Fibroblast of lung (primary cell): ENCODE measurements around the gene PPP4R2.

Source experiments
- EZH2 ChIP-seq: IDR thresholded peaks from 2 replicates; pipeline ENCODE4 v1.5.1; 2012; ENCODE audit warnings: low read length, control low read depth, mild to moderate bottlenecking; ENCODE audit errors: missing control alignments
- TF ChIP-seq, protein P1 (sequence below), 2 donors: IDR thresholded peaks in 1 of 2; conservative IDR thresholded peaks in 1 of 2; 1 replicate in 1 of 2; 2 replicates in 1 of 2; pipeline ENCODE4 v1.5.1; 2011 to 2012; ENCODE audit warnings: low read length in 2 of 2, control low read depth in 1 of 2, inconsistent platforms in 1 of 2, low read depth in 1 of 2, mild to moderate bottlenecking in 1 of 2

DNA sequence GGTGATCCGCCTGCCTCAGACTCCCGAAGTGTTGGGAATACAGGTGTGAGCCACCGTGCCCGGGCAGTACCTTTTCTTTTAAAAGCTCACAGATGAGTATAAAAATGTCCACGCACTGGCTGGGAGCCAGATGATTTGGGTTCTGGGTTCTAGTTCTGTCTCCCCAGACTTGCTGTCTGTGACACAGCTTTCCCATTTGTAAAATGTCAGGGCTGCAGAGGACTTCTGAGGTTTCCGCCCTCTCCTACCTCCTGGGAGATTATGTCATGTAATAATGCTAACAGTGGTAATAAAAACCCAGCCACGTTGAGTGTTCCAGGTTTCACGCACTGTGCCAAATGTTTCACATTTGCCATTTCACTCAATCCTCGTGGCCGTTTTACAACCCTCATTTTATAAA lies 1.3 kb upstream of the PPP4R2 start:
- TF ChIP-seq, protein P1, sequence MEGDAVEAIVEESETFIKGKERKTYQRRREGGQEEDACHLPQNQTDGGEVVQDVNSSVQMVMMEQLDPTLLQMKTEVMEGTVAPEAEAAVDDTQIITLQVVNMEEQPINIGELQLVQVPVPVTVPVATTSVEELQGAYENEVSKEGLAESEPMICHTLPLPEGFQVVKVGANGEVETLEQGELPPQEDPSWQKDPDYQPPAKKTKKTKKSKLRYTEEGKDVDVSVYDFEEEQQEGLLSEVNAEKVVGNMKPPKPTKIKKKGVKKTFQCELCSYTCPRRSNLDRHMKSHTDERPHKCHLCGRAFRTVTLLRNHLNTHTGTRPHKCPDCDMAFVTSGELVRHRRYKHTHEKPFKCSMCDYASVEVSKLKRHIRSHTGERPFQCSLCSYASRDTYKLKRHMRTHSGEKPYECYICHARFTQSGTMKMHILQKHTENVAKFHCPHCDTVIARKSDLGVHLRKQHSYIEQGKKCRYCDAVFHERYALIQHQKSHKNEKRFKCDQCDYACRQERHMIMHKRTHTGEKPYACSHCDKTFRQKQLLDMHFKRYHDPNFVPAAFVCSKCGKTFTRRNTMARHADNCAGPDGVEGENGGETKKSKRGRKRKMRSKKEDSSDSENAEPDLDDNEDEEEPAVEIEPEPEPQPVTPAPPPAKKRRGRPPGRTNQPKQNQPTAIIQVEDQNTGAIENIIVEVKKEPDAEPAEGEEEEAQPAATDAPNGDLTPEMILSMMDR (conservative IDR thresholded peaks at IDR 0.05 in 1 of 2, IDR thresholded peaks at IDR 0.05 in 1 of 2; ENCODE audit: low read depth in 1 of 2, low read length in 2 of 2), result no peak
- no peak for TF ChIP-seq EZH2
